GM12878 (cell line): ENCODE data around the gene SLC6A12.

Experiments
- BACH1 ChIP-seq: fragments of 450-650 bp; IDR thresholded peaks from 2 replicates; pipeline ENCODE4 v1.6.1; 2017; ENCODE audit warnings: mild to moderate bottlenecking, borderline replicate concordance
- EZH2 ChIP-seq: IDR thresholded peaks from 2 replicates; pipeline ENCODE4 v1.6.1; 2012; ENCODE audit warnings: low read depth, mild to moderate bottlenecking, control low read depth, inconsistent platforms, low read length, borderline replicate concordance; ENCODE audit not compliant: control insufficient read depth
- HDAC6 ChIP-seq: fragments of 200-600 bp; sonication (generic); IDR thresholded peaks from one replicate; pipeline ENCODE4 v1.8.0; 2017; ENCODE audit warnings: antibody characterized with exemption; ENCODE audit not compliant: unreplicated experiment
- JUNB ChIP-seq: IDR thresholded peaks from 2 replicates; pipeline ENCODE4 v1.6.1; 2016; ENCODE audit warnings: antibody characterized with exemption, mild to moderate bottlenecking
- JUND ChIP-seq: IDR thresholded peaks from 2 replicates; pipeline ENCODE4 v1.6.1; 2012; ENCODE audit warnings: low read depth, mild to moderate bottlenecking, low read length, improper control_type of control experiment, moderate library complexity
- KDM1A ChIP-seq: fragments of 200-600 bp; sonication (generic); IDR thresholded peaks from 2 replicates; pipeline ENCODE4 v1.6.1; 2016; ENCODE audit warnings: borderline replicate concordance
- POLR2A ChIP-seq: IDR thresholded peaks from 2 replicates; pipeline ENCODE4 v1.6.1; 2011; ENCODE audit warnings: low read depth, mild to moderate bottlenecking, low read length
- RCOR1 ChIP-seq: conservative IDR thresholded peaks from 2 replicates; pipeline ENCODE4 v1.6.1; 2012; ENCODE audit warnings: low read depth, low read length, improper control_type of control experiment
- YY1 ChIP-seq: IDR thresholded peaks from 2 replicates; pipeline ENCODE4 v1.6.1; 2011; ENCODE audit warnings: low read depth, mild to moderate bottlenecking, low read length
- ZNF217 ChIP-seq: fragments of 450-650 bp; IDR thresholded peaks from 2 replicates; pipeline ENCODE4 v1.6.1; 2017; ENCODE audit warnings: antibody characterized with exemption, mild to moderate bottlenecking
- TF ChIP-seq, protein P1 (sequence below), 3 experiments: IDR thresholded peaks in 2 of 3; conservative IDR thresholded peaks in 1 of 3; 2 replicates each; pipeline ENCODE4 v1.5.1; 2011; ENCODE audit warnings: low read depth in 3 of 3, low read length in 3 of 3, mild to moderate bottlenecking in 3 of 3, control low read depth in 2 of 3, moderate library complexity in 2 of 3, inconsistent platforms in 1 of 3, mixed read lengths in 1 of 3; ENCODE audit not compliant: control insufficient read depth in 2 of 3, insufficient read depth in 1 of 3; ENCODE audit errors: extremely low read depth in 1 of 3
- TF ChIP-seq, protein P2 (sequence below): fragments of 150-350 bp; IDR thresholded peaks from 2 replicates; pipeline ENCODE4 v1.6.1; 2016; ENCODE audit warnings: low read depth, low read length

DNA sequence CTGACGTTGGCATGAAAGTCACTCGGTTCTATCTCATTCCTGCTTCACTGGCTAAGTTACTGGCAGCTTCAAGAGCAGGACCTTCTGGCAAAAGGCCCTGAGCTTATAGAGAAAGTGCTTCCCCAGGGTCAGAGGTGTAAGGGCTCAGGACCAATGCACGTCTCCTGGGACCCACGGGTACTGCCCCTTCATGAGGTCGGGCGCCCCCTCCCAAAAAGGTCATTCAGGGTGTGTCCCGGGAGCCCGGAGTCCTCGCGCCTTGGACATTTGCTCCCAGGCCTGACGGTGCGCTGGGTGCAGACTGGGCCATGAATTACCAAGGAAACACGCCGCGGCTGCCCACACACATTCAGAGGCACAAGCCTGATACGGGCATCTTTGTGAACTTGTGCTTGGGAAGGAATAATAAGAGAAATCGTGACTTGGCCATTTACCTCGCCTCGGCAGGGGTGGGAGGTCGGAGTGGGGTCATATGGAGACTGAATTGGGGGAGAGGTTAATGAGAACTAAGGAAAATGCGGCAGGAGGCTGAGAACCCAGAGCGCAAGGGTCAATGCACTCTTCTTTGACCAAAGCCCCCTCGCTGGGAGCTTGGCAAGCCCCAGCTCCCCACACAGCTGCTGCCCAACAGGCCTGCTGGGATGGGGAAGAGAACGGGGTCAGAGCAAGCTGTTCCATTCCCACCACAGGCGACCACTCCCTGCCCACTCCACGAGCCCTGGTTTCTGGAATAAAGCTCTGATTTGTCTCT is 15.7 kb upstream of the SLC6A12 start:
- TF ChIP-seq, protein P1, sequence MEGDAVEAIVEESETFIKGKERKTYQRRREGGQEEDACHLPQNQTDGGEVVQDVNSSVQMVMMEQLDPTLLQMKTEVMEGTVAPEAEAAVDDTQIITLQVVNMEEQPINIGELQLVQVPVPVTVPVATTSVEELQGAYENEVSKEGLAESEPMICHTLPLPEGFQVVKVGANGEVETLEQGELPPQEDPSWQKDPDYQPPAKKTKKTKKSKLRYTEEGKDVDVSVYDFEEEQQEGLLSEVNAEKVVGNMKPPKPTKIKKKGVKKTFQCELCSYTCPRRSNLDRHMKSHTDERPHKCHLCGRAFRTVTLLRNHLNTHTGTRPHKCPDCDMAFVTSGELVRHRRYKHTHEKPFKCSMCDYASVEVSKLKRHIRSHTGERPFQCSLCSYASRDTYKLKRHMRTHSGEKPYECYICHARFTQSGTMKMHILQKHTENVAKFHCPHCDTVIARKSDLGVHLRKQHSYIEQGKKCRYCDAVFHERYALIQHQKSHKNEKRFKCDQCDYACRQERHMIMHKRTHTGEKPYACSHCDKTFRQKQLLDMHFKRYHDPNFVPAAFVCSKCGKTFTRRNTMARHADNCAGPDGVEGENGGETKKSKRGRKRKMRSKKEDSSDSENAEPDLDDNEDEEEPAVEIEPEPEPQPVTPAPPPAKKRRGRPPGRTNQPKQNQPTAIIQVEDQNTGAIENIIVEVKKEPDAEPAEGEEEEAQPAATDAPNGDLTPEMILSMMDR (IDR thresholded peaks at IDR 0.05 in 2 of 3, conservative IDR thresholded peaks at IDR 0.05 in 1 of 3; ENCODE audit: control insufficient read depth in 2 of 3, extremely low read depth in 1 of 3, insufficient read depth in 1 of 3, low read depth in 3 of 3, low read length in 3 of 3), result no peak
- TF ChIP-seq YY1 (no peak), JUNB (no peak), RCOR1 (no peak), POLR2A (no peak), HDAC6 (no peak), ZNF217 (no peak), JUND (no peak), BACH1 (no peak), EZH2 (no peak), KDM1A (no peak)
- TF ChIP-seq, protein P2, sequence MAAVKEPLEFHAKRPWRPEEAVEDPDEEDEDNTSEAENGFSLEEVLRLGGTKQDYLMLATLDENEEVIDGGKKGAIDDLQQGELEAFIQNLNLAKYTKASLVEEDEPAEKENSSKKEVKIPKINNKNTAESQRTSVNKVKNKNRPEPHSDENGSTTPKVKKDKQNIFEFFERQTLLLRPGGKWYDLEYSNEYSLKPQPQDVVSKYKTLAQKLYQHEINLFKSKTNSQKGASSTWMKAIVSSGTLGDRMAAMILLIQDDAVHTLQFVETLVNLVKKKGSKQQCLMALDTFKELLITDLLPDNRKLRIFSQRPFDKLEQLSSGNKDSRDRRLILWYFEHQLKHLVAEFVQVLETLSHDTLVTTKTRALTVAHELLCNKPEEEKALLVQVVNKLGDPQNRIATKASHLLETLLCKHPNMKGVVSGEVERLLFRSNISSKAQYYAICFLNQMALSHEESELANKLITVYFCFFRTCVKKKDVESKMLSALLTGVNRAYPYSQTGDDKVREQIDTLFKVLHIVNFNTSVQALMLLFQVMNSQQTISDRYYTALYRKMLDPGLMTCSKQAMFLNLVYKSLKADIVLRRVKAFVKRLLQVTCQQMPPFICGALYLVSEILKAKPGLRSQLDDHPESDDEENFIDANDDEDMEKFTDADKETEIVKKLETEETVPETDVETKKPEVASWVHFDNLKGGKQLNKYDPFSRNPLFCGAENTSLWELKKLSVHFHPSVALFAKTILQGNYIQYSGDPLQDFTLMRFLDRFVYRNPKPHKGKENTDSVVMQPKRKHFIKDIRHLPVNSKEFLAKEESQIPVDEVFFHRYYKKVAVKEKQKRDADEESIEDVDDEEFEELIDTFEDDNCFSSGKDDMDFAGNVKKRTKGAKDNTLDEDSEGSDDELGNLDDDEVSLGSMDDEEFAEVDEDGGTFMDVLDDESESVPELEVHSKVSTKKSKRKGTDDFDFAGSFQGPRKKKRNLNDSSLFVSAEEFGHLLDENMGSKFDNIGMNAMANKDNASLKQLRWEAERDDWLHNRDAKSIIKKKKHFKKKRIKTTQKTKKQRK, result no peak
